K562 (cell line): ENCODE data around the gene CCL24. TPM values are rescaled to one million over a fixed set of nuclear protein-coding genes. Genes with fewer than 3 reads are reported as not detected.

Source experiments
- ATAC-seq: fragments of 200-7000 bp; cut with Tn5 transposase; 3 replicates; pipeline ENCODE4 v1.9.1; 2020; ENCODE audit warnings: moderate library complexity
- BruUV-seq: library from RNA; stranded (reverse); fragments of 400-500 nt; replicated peaks from 2 replicates; lab custom pipeline; 2021; lab: Mats Ljungman, UMichigan
- CTCF ChIA-PET: fragments of 300-600 bp; formaldehyde crosslinking; extraction: SDS; loops from one replicate; lab custom pipeline; 2021; ENCODE audit warnings: low intra/inter-chr PET ratio; lab: Yijun Ruan, JAX
- POLR2A ChIA-PET: fragments of 300-600, 350-650 bp; sonication (Branson Sonifier 250); formaldehyde crosslinking; extraction: SDS; loops from one replicate; lab custom pipeline; 2021; ENCODE audit warnings: antibody characterized with exemption, inconsistent platforms; lab: Yijun Ruan, JAX
- DNase-seq, 4 experiments: peaks; one replicate each; pipeline versions ENCODE4 v3.0.0 to v3.0.0-alpha.2; 2011 to 2018; ENCODE audit warnings: low spot score in 3 of 4, mixed read lengths in 3 of 4; ENCODE audit errors: extremely low read depth in 1 of 4
- FAIRE-seq: peaks from 2 replicates; lab custom pipeline; 2011; peaks lifted over from hg19 to GRCh38; lab: Jason Lieb, UNC
- H2AFZ ChIP-seq: 2 replicates; pipeline ENCODE4 v1.6.0; 2011; ENCODE audit warnings: low read depth, low read length, control low read depth, inconsistent platforms
- H3K27ac ChIP-seq: fragments of 200-600 bp; 3 replicates; pipeline ENCODE4 v1.8.0; 2011; ENCODE audit warnings: low read depth, mild to moderate bottlenecking, control low read depth, inconsistent platforms, low read length, moderate library complexity, mixed read lengths; ENCODE audit errors: extremely low read depth
- H3K27me3 ChIP-seq, 2 experiments: fragments of 300-600 bp in 1 of 2; 2 replicates in 1 of 2; 3 replicates in 1 of 2; pipeline versions ENCODE4 v1.6.0 to v1.8.0; 2011; ENCODE audit warnings: inconsistent platforms in 2 of 2, low read length in 2 of 2, mild to moderate bottlenecking in 1 of 2, mixed read lengths in 1 of 2, moderate library complexity in 1 of 2; ENCODE audit not compliant: control insufficient read depth in 2 of 2, insufficient read depth in 2 of 2
- H3K36me3 ChIP-seq: fragments of 300-600 bp; 3 replicates; pipeline ENCODE4 v1.8.0; 2011; ENCODE audit warnings: mild to moderate bottlenecking, low read length, inconsistent platforms; ENCODE audit not compliant: control insufficient read depth, insufficient read depth
- H3K4me1 ChIP-seq, 2 experiments: fragments of 200-600 bp in 1 of 2; replicated peaks in 1 of 2; 2 replicates in 1 of 2; 3 replicates in 1 of 2; pipeline versions ENCODE4 v1.5.1 to v1.8.0; 2011; ENCODE audit warnings: inconsistent platforms in 2 of 2, low read length in 2 of 2, mild to moderate bottlenecking in 1 of 2, mixed read lengths in 1 of 2, moderate library complexity in 1 of 2; ENCODE audit not compliant: control insufficient read depth in 2 of 2, insufficient read depth in 2 of 2
- H3K4me2 ChIP-seq: 2 replicates; pipeline ENCODE4 v1.6.1; 2011; ENCODE audit warnings: low read length, control low read depth, inconsistent platforms, mixed read lengths; ENCODE audit not compliant: insufficient read depth
- H3K4me3 ChIP-seq: fragments of 200-600 bp; sonication (generic), shearing (Covaris generic); 2 replicates; pipeline ENCODE4 v1.5.1; 2016; ENCODE audit warnings: control low read depth, inconsistent platforms
- H3K79me2 ChIP-seq: fragments of 200-600 bp; 3 replicates; pipeline ENCODE4 v1.8.0; 2011; ENCODE audit warnings: low read length, inconsistent platforms; ENCODE audit not compliant: control insufficient read depth, insufficient read depth
- H3K9ac ChIP-seq, 2 experiments: 2 replicates each; pipeline versions ENCODE4 v1.6.0 to v1.6.1; 2011; ENCODE audit warnings: low read depth in 2 of 2, low read length in 2 of 2, control low read depth in 1 of 2, inconsistent platforms in 1 of 2, mild to moderate bottlenecking in 1 of 2, mixed read lengths in 1 of 2; ENCODE audit not compliant: insufficient read depth in 1 of 2
- H3K9me1 ChIP-seq: one replicate; pipeline ENCODE4 v1.6.0; 2011; ENCODE audit warnings: inconsistent platforms, mild to moderate bottlenecking, low read length, moderate library complexity; ENCODE audit not compliant: control insufficient read depth, insufficient read depth
- H3K9me3 ChIP-seq: replicated peaks from 2 replicates; pipeline ENCODE4 v1.5.1; 2011; ENCODE audit warnings: low read depth, low read length, inconsistent platforms; ENCODE audit not compliant: control insufficient read depth, insufficient read depth
- H4K20me1 ChIP-seq: replicated peaks from 2 replicates; pipeline ENCODE4 v1.6.1; 2011; ENCODE audit warnings: low read length, inconsistent platforms, mixed read lengths; ENCODE audit not compliant: control insufficient read depth, insufficient read depth
- CEBPB ChIP-seq: fragments of 450-650 bp; IDR thresholded peaks from 2 replicates; pipeline ENCODE4 v1.6.1; 2016; ENCODE audit warnings: missing genetic modification characterization, missing compliant biosample characterization
- HNRNPH1 ChIP-seq: fragments of 200-400 bp; formaldehyde crosslinking; optimal IDR thresholded peaks from 2 replicates; pipeline ENCODE3; 2017; ENCODE audit warnings: low read depth, mild to moderate bottlenecking, low read length, moderate library complexity
- NCOR1 ChIP-seq: fragments of 450-650 bp; IDR thresholded peaks from 2 replicates; pipeline ENCODE4 v1.6.1; 2016; ENCODE audit warnings: mild to moderate bottlenecking, moderate library complexity
- SMARCB1 ChIP-seq: IDR thresholded peaks from 2 replicates; pipeline ENCODE4 v1.6.1; 2011; ENCODE audit warnings: improper control_type of control experiment, low read depth; ENCODE audit not compliant: insufficient read length
- WGBS: fragments of 100-300 bp; shearing (Covaris generic); methylation state at CpG from one replicate; pipeline ENCODE4 v1.1.6; 2016; ENCODE audit warnings: low coverage, mixed read lengths; ENCODE audit not compliant: insufficient coverage; ENCODE audit errors: missing lambda C conversion rate; 5-methylcytosine and 5-hydroxymethylcytosine counted together
- in situ Hi-C: fragments of 300-500 bp; cut with MboI; formaldehyde crosslinking; loops from 4 replicates; pipeline ENCODE4 v1.15.0; 2018; ENCODE audit warnings: inconsistent platforms, mixed read lengths
- intact Hi-C: fragments of 100-400 bp; cut with micrococcal nuclease; formaldehyde crosslinking; loops from 2 replicates; pipeline ENCODE4 v1.14.2; 2022
- polyA plus RNA-seq, 8 experiments: library from polyadenylated mRNA; depleted of rRNA in 4 of 8; stranded (reverse) in 5 of 8; unstranded in 3 of 8; fragments of >200 nt; fragmentation: Nextera tagmentation in 2 of 8; fragmentation: Illumina TruSeq in 1 of 8; extraction: Ambion mirVana in 2 of 8; extraction: Trizol in 1 of 8; gene quantifications; 2 replicates each; pipeline versions ENCODE4 v1.2.1 to v1.2.3, GENCODE V29; 2011 to 2014; ENCODE audit warnings: inconsistent platforms in 1 of 8, missing spikeins in 1 of 8
- total RNA-seq, 7 experiments: library from RNA; depleted of rRNA in 6 of 7; stranded (reverse); fragments of >200 nt in 6 of 7; fragmentation: Illumina TruSeq in 2 of 7; extraction: Trizol in 2 of 7; gene quantifications; 2 replicates each; pipeline versions ENCODE4 v1.2.1 to v1.2.3, GENCODE V29; 2011 to 2021; ENCODE audit warnings: low replicate concordance in 1 of 7
- TF ChIP-seq, protein P1 (sequence below): fragments of 250-450 bp; sonication (Bioruptor Pico); IDR thresholded peaks from 2 replicates; pipeline ENCODE4 v1.9.0; 2021; ENCODE audit warnings: mild to moderate bottlenecking, inconsistent platforms

The CCL24 gene
- total and polyA plus RNA-seq, 9 of the 15 experiments (the other 6 are each of a cell fraction or from before 2014, with no cell fraction given): 0.45 to 3.6 (median 0.95) TPM; not detected in 1

DNA sequence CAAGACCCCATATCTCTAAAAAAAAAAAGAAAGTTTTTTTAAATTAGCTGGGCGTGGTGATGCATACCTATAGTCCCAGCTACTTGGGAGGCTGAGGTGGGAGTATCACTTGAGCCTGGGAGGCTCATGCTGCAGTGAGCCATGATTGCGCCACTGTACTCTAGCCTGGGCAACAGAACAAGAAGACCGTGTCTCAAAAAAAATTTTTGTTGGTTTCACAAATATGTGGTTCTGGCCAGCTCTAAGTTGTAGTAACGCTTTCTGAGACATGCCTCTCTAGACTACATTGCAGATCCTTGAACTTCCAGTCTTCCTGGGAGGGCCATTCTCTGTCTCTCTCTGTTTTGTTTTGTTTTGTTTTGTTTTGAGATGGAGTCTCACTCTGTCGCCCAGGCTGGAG lies 40.6 kb upstream of the CCL24 start:
- POLR2A ChIA-PET: interaction anchor here (0.6 kb wide), 1 partner anchor 15 kb away, joined by 3 read pairs; no protein-coding TSS in a partner anchor
- Histone ChIP-seq H3K79me2 (no peaks in the 10 kb centered on the region), H4K20me1 (no peaks in the 10 kb centered on the region), H3K4me3 (no peak overlapping the region), H3K4me2 (no peak overlapping the region), H3K9me3 (no peaks in the 10 kb centered on the region), H3K27ac (no peak overlapping the region), H3K9ac (no peak overlapping the region), H2AFZ (no peak overlapping the region), H3K9me1 (no peaks in the 10 kb centered on the region), H3K27me3 (no peaks in the 10 kb centered on the region), H3K4me1 (no peaks in the 10 kb centered on the region), H3K36me3 (no peaks in the 10 kb centered on the region)
- WGBS: 67% methylated on average over 5 of the region's 5 CpGs
- CTCF ChIA-PET: no interaction called here
- no peak for TF ChIP-seq NCOR1
- TF ChIP-seq, protein P1, sequence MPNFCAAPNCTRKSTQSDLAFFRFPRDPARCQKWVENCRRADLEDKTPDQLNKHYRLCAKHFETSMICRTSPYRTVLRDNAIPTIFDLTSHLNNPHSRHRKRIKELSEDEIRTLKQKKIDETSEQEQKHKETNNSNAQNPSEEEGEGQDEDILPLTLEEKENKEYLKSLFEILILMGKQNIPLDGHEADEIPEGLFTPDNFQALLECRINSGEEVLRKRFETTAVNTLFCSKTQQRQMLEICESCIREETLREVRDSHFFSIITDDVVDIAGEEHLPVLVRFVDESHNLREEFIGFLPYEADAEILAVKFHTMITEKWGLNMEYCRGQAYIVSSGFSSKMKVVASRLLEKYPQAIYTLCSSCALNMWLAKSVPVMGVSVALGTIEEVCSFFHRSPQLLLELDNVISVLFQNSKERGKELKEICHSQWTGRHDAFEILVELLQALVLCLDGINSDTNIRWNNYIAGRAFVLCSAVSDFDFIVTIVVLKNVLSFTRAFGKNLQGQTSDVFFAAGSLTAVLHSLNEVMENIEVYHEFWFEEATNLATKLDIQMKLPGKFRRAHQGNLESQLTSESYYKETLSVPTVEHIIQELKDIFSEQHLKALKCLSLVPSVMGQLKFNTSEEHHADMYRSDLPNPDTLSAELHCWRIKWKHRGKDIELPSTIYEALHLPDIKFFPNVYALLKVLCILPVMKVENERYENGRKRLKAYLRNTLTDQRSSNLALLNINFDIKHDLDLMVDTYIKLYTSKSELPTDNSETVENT (CRISPR knock-in tag): no peak
- no peak for TF ChIP-seq SMARCB1
- TF ChIP-seq CEBPB (tag): 0 out of 2 replicates have a peak, but pooled peaks have one; percentile 39
- no peak for TF ChIP-seq HNRNPH1
- intact Hi-C loops (no loop called here), in situ Hi-C loops (no loop called here)
- no TSS peak for BruUV-seq
- FAIRE-seq (no peak), ATAC-seq (no peak), DNase-seq (no peak)
